ENCODE measurements around the gene MAP3K5.
"Not testable (repeated sequence)": the region's sequence is repeated elsewhere in the genome, so short reads cannot be mapped to it uniquely, and the experiment has no call there.

MAP3K5 gene

GRCh38 chr6:136773473-136773796, 18.8 kb downstream of the MAP3K5 start:
- DNase-seq (ENCODE audit: low read depth in 2 of 2), result no peak

- DNase-seq (ENCODE audit: low read depth in 2 of 2), result no peak
Measured at GRCh38 chr6:136772685-136773472, 19.4 kb downstream of the MAP3K5 start.

GRCh38 chr6:136771306-136771705, 21.0 kb downstream of the MAP3K5 start:
- no peak for DNase-seq (ENCODE audit: low read depth in 2 of 2)

GRCh38 chr6:136769759-136770158, 22.5 kb downstream of the MAP3K5 start:
- no peak for DNase-seq (ENCODE audit: low read depth in 2 of 2)

GRCh38 chr6:136769124-136769523, 23.2 kb downstream of the MAP3K5 start:
- DNase-seq (ENCODE audit: low read depth in 2 of 2), result no peak

GRCh38 chr6:136767570-136768309, 24.5 kb downstream of the MAP3K5 start:
- no peak for DNase-seq (ENCODE audit: low read depth in 2 of 2)

- no peak for DNase-seq (ENCODE audit: low read depth in 2 of 2)
Measured at GRCh38 chr6:136767103-136767502, 25.2 kb downstream of the MAP3K5 start.

- DNase-seq (ENCODE audit: low read depth in 2 of 2), result no peak
Measured at GRCh38 chr6:136766274-136766673, 26.0 kb downstream of the MAP3K5 start.

- no peak for DNase-seq (ENCODE audit: low read depth in 2 of 2)
Measured at GRCh38 chr6:136764517-136764993, 27.7 kb downstream of the MAP3K5 start.

- DNase-seq (ENCODE audit: low read depth in 2 of 2), result no peak
Measured at GRCh38 chr6:136763716-136764516, 28.4 kb downstream of the MAP3K5 start.

GRCh38 chr6:136763255-136763654, 29.0 kb downstream of the MAP3K5 start:
- no peak for DNase-seq (ENCODE audit: low read depth in 2 of 2)

GRCh38 chr6:136762022-136762975, 30.0 kb downstream of the MAP3K5 start:
- DNase-seq (ENCODE audit: low read depth in 2 of 2), result no peak

- no peak for DNase-seq (ENCODE audit: low read depth in 2 of 2)
Measured at GRCh38 chr6:136761227-136761922, 30.9 kb downstream of the MAP3K5 start.

- not testable (repeated sequence) for DNase-seq (ENCODE audit: low read depth in 2 of 2)
Measured at GRCh38 chr6:136760781-136761180, 31.5 kb downstream of the MAP3K5 start.

- no peak for DNase-seq (ENCODE audit: low read depth in 2 of 2)
Measured at GRCh38 chr6:136757150-136757549, 35.1 kb downstream of the MAP3K5 start.

- no peak for DNase-seq (ENCODE audit: low read depth in 2 of 2)
Measured at GRCh38 chr6:136754820-136755219, 37.5 kb downstream of the MAP3K5 start.

GRCh38 chr6:136753624-136754023, 38.7 kb downstream of the MAP3K5 start:
- DNase-seq (ENCODE audit: low read depth in 2 of 2), result no peak

- DNase-seq (ENCODE audit: low read depth in 2 of 2), result no peak
Measured at GRCh38 chr6:136752554-136752953, 39.7 kb downstream of the MAP3K5 start.

- DNase-seq (ENCODE audit: low read depth in 2 of 2), result no peak
Measured at GRCh38 chr6:136751991-136752390, 40.3 kb downstream of the MAP3K5 start.

GRCh38 chr6:136751522-136751956, 40.7 kb downstream of the MAP3K5 start:
- DNase-seq (ENCODE audit: low read depth in 2 of 2), result peak; percentile 52 to 57

All from fibroblast of skin of left quadriceps (primary cell).